Measurements from ENCODE around the gene LPO.

The LPO gene

DNA sequence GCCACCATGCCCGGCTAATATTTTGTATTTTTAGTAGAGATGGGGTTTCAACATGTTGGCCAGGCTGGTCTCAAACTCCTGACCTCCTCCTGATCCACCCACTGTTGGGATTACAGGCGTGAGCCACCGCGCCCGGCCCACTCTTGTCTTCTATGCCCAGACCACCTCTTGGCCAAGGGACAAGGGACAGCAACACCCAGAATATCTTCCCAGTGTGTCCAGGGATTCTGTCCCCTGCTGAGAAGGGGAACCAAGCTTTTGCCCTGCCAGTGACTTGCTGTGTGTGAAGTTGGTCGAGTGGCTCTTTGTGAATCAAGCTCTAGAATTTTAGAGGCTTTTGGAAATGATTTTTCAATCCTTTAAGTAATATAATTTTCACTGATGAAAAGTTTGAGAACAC lies 44.1 kb downstream of the LPO start:
- Histone ChIP-seq H3K9me3 (ENCODE audit: control insufficient read depth in 5 of 5, low read length in 5 of 5) (no peaks in the 10 kb centered on the region), H3K27me3 (ENCODE audit: control insufficient read depth in 5 of 5, insufficient read depth in 4 of 5, low read length in 5 of 5) (peaks cover 19 to 34% (median 22%) of the 10 kb centered on the region in 5 donors), H3K36me3 (ENCODE audit: control insufficient read depth in 5 of 5, insufficient read depth in 5 of 5, low read length in 5 of 5) (no peaks in the 10 kb centered on the region), H3K27ac (ENCODE audit: low read depth, low read length) (no peak overlapping the region), H3K4me3 (ENCODE audit: low read depth in 1 of 5, low read length in 5 of 5) (no peak overlapping the region), H3K4me1 (ENCODE audit: control insufficient read depth in 5 of 5, insufficient read depth in 5 of 5, low read length in 5 of 5) (peaks cover 0 to 13% (median 10%) of the 10 kb centered on the region in 5 donors), H3K9ac (ENCODE audit: low read length in 5 of 5) (no peak overlapping the region)

DNA sequence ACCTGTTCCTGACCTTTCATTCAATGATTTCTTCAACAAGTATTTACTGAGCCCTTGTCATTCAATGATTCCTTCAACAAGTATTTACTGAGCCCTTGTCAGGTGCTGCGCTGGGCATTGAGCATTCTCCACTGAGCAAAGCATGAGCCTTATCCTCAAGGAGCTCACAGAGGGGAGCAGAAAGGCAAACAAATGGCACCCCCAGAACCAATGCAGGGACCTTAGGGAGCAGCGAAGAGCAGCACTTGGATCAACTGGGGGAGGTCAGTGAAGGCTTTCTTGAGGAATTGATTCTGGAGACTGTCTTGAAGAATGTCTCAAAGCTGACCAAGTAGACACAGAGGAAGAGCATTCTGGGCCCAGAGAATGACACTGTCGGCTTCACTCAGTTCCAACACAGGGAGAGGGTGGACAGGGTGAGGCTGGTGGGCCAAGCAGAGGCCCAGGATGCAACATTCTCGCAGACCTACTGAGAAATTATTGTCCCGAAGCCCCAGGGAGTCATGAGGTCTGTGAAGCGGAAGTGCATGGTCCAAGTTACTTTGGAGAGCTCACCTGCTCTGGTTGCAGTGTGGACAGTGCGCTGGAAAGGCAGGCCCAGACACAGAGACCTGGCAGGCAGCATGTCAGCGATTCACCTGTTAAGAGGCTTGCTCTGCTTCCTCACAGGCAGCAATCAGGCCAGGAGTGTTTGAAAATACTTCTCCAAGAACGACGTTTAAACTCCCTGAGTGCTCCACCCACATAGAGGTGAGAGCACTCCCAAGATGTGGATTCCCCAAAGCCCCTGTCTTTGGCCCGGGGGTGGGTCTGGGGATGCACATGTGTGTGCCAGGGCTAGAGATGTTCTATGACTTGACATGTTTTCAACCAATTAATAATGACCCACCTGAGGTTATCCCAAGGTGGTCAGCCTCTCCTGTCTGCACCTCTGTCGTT lies 45.6 kb downstream of the LPO start:
- Histone ChIP-seq H3K9ac (ENCODE audit: low read length in 5 of 5) (no peak overlapping the region), H3K9me3 (ENCODE audit: control insufficient read depth in 5 of 5, low read length in 5 of 5) (no peaks in the 10 kb centered on the region), H3K4me1 (ENCODE audit: control insufficient read depth in 5 of 5, insufficient read depth in 5 of 5, low read length in 5 of 5) (peaks cover 0 to 8% (median 6%) of the 10 kb centered on the region in 5 donors), H3K36me3 (ENCODE audit: control insufficient read depth in 5 of 5, insufficient read depth in 5 of 5, low read length in 5 of 5) (no peaks in the 10 kb centered on the region), H3K27me3 (ENCODE audit: control insufficient read depth in 5 of 5, insufficient read depth in 4 of 5, low read length in 5 of 5) (peaks cover 15 to 24% (median 18%) of the 10 kb centered on the region in 5 donors), H3K4me3 (ENCODE audit: low read depth in 1 of 5, low read length in 5 of 5) (no peak overlapping the region), H3K27ac (ENCODE audit: low read depth, low read length) (no peak overlapping the region)

DNA sequence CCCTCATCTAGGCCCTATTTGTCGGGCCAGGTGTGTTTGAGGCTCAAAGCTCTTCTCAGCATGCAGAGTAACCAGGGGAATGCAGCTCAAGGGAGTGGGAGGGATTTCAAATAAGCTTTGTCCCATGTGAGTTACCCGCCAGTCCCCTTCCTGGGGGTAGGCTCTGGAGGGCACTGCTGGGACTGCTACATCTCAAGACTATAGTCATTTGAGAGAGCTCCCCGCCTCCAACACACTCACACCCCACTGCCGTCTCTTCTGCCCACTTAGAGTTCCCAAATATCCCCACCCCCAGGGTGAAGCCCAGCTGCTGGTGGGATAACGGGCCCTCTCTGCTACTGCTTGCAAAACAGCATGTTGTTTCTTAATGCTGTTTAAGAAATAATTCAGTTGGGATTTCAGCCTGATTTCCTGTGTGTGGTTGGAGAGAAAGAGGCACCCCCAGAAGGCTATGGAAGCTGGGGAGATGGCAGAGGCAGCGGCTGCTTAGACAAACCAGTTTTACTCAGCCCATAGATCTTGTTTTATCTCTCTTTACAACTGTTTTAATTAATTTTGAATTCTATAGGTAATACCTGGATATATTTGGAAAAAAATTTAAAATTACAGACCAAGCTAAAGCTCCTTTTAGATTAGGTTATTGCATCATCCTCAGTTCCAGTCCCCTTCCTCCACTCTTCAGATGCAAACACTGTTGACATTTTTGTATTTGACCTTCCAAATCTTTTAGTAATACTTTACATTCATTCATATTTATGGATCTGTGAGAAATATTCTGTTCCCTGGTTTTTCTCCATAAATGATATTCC lies 46.4 kb downstream of the LPO start:
- Histone ChIP-seq H3K36me3 (ENCODE audit: control insufficient read depth in 5 of 5, insufficient read depth in 5 of 5, low read length in 5 of 5) (no peaks in the 10 kb centered on the region), H3K4me3 (ENCODE audit: low read depth in 1 of 5, low read length in 5 of 5) (no peak overlapping the region), H3K27ac (ENCODE audit: low read depth, low read length) (no peak overlapping the region), H3K9me3 (ENCODE audit: control insufficient read depth in 5 of 5, low read length in 5 of 5) (no peaks in the 10 kb centered on the region), H3K9ac (ENCODE audit: low read length in 5 of 5) (no peak overlapping the region), H3K4me1 (ENCODE audit: control insufficient read depth in 5 of 5, insufficient read depth in 5 of 5, low read length in 5 of 5) (no peaks in the 10 kb centered on the region), H3K27me3 (ENCODE audit: control insufficient read depth in 5 of 5, insufficient read depth in 4 of 5, low read length in 5 of 5) (peaks cover 9 to 16% (median 14%) of the 10 kb centered on the region in 5 donors)

DNA sequence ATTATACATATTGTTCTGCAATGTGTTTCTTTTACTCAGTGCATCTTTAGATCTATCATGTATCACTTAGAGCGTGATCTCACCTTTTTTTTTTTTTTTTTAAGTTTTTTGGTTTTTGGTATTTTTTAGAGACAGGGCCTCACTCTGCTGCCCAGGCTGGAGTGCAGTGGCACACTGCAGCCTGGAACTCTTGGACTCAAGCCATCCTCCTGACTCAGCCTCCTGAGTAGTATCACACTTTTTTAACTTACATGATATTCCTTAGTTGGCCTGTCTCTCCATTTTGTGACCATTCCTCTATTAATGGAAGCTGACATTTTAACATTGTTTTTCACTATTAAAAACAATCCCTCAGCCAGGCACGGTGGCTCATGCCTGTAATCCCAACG lies 47.0 kb downstream of the LPO start:
- H3K9me3 ChIP-seq (ENCODE audit: control insufficient read depth in 5 of 5, low read length in 5 of 5): no peaks in the 10 kb centered on the region
- H3K4me3 ChIP-seq (ENCODE audit: low read depth in 1 of 5, low read length in 5 of 5): no peak overlapping the region
- H3K27ac ChIP-seq (ENCODE audit: low read depth, low read length): no peak overlapping the region
- no peaks in the 10 kb centered on the region for H3K4me1 ChIP-seq (ENCODE audit: control insufficient read depth in 5 of 5, insufficient read depth in 5 of 5, low read length in 5 of 5)
- H3K36me3 ChIP-seq (ENCODE audit: control insufficient read depth in 5 of 5, insufficient read depth in 5 of 5, low read length in 5 of 5): no peaks in the 10 kb centered on the region
- peaks cover 4 to 12% (median 8%) of the 10 kb centered on the region in 5 donors for H3K27me3 ChIP-seq (ENCODE audit: control insufficient read depth in 5 of 5, insufficient read depth in 4 of 5, low read length in 5 of 5)
- H3K9ac ChIP-seq (ENCODE audit: low read length in 5 of 5): no peak overlapping the region

GRCh38 chr17:58289869-58290268 lies 51.5 kb downstream of the LPO start:
- no peaks in the 10 kb centered on the region for H3K36me3 ChIP-seq (ENCODE audit: control insufficient read depth in 5 of 5, insufficient read depth in 5 of 5, low read length in 5 of 5)
- H3K4me1 ChIP-seq (ENCODE audit: control insufficient read depth in 5 of 5, insufficient read depth in 5 of 5, low read length in 5 of 5): no peaks in the 10 kb centered on the region
- peaks cover 0 to 9% (median 0%) of the 10 kb centered on the region in 5 donors for H3K27me3 ChIP-seq (ENCODE audit: control insufficient read depth in 5 of 5, insufficient read depth in 4 of 5, low read length in 5 of 5)
- H3K4me3 ChIP-seq (ENCODE audit: low read depth in 1 of 5, low read length in 5 of 5): no peak overlapping the region
- H3K27ac ChIP-seq (ENCODE audit: low read depth, low read length): no peak overlapping the region
- no peaks in the 10 kb centered on the region for H3K9me3 ChIP-seq (ENCODE audit: control insufficient read depth in 5 of 5, low read length in 5 of 5)
- no peak overlapping the region for H3K9ac ChIP-seq (ENCODE audit: low read length in 5 of 5)

- no peaks in the 10 kb centered on the region for H3K36me3 ChIP-seq (ENCODE audit: control insufficient read depth in 5 of 5, insufficient read depth in 5 of 5, low read length in 5 of 5)
- no peaks in the 10 kb centered on the region for H3K4me1 ChIP-seq (ENCODE audit: control insufficient read depth in 5 of 5, insufficient read depth in 5 of 5, low read length in 5 of 5)
- no peak overlapping the region for H3K4me3 ChIP-seq (ENCODE audit: low read depth in 1 of 5, low read length in 5 of 5)
- no peaks in the 10 kb centered on the region for H3K9me3 ChIP-seq (ENCODE audit: control insufficient read depth in 5 of 5, low read length in 5 of 5)
- H3K9ac ChIP-seq (ENCODE audit: low read length in 5 of 5): no peak overlapping the region
- H3K27me3 ChIP-seq (ENCODE audit: control insufficient read depth in 5 of 5, insufficient read depth in 4 of 5, low read length in 5 of 5): peaks cover 0 to 9% (median 0%) of the 10 kb centered on the region in 5 donors
- no peak overlapping the region for H3K27ac ChIP-seq (ENCODE audit: low read depth, low read length)
These were observed 52.9 kb downstream of the LPO start for GRCh38 chr17:58291246-58291645.

DNA sequence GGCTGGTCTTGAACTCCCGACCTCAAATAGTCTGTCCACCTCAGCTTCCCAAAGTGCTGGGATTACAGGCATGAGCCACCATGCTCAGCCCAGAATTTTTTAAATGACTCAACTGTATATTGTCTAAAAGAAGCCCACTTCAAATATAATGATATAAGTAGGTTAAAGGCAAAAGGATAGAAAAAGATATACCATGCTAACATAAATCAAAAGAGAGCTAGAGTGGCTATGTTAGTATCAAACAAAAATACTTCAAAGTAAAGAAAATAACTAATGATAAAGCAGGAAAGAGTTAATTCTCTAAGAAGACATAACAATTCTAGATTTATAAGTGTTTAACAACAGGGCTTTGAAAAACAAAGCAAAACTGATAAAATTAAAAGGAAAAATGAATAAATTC lies 55.6 kb downstream of the LPO start:
- H3K36me3 ChIP-seq (ENCODE audit: control insufficient read depth in 5 of 5, insufficient read depth in 5 of 5, low read length in 5 of 5): no peaks in the 10 kb centered on the region
- no peak overlapping the region for H3K9ac ChIP-seq (ENCODE audit: low read length in 5 of 5)
- no peak overlapping the region for H3K4me3 ChIP-seq (ENCODE audit: low read depth in 1 of 5, low read length in 5 of 5)
- peaks cover 0 to 6% (median 0%) of the 10 kb centered on the region in 5 donors for H3K27me3 ChIP-seq (ENCODE audit: control insufficient read depth in 5 of 5, insufficient read depth in 4 of 5, low read length in 5 of 5)
- H3K4me1 ChIP-seq (ENCODE audit: control insufficient read depth in 5 of 5, insufficient read depth in 5 of 5, low read length in 5 of 5): no peaks in the 10 kb centered on the region
- no peaks in the 10 kb centered on the region for H3K9me3 ChIP-seq (ENCODE audit: control insufficient read depth in 5 of 5, low read length in 5 of 5)
- H3K27ac ChIP-seq (ENCODE audit: low read depth, low read length): no peak overlapping the region

- Histone ChIP-seq H3K4me1 (ENCODE audit: control insufficient read depth in 5 of 5, insufficient read depth in 5 of 5, low read length in 5 of 5) (no peaks in the 10 kb centered on the region), H3K36me3 (ENCODE audit: control insufficient read depth in 5 of 5, insufficient read depth in 5 of 5, low read length in 5 of 5) (no peaks in the 10 kb centered on the region), H3K27ac (ENCODE audit: low read depth, low read length) (no peak overlapping the region), H3K27me3 (ENCODE audit: control insufficient read depth in 5 of 5, insufficient read depth in 4 of 5, low read length in 5 of 5) (peaks cover 0 to 17% (median 8%) of the 10 kb centered on the region in 5 donors), H3K9ac (ENCODE audit: low read length in 5 of 5) (no peak overlapping the region), H3K9me3 (ENCODE audit: control insufficient read depth in 5 of 5, low read length in 5 of 5) (no peaks in the 10 kb centered on the region), H3K4me3 (ENCODE audit: low read depth in 1 of 5, low read length in 5 of 5) (no peak overlapping the region)
These were observed 62.0 kb downstream of the LPO start for GRCh38 chr17:58300336-58300735.

- H3K9ac ChIP-seq (ENCODE audit: low read length in 5 of 5): no peak overlapping the region
- no peaks in the 10 kb centered on the region for H3K9me3 ChIP-seq (ENCODE audit: control insufficient read depth in 5 of 5, low read length in 5 of 5)
- no peaks in the 10 kb centered on the region for H3K4me1 ChIP-seq (ENCODE audit: control insufficient read depth in 5 of 5, insufficient read depth in 5 of 5, low read length in 5 of 5)
- H3K27ac ChIP-seq (ENCODE audit: low read depth, low read length): no peak overlapping the region
- H3K4me3 ChIP-seq (ENCODE audit: low read depth in 1 of 5, low read length in 5 of 5): no peak overlapping the region
- H3K36me3 ChIP-seq (ENCODE audit: control insufficient read depth in 5 of 5, insufficient read depth in 5 of 5, low read length in 5 of 5): no peaks in the 10 kb centered on the region
- H3K27me3 ChIP-seq (ENCODE audit: control insufficient read depth in 5 of 5, insufficient read depth in 4 of 5, low read length in 5 of 5): peaks cover 0 to 18% (median 8%) of the 10 kb centered on the region in 5 donors
These were observed 63.2 kb downstream of the LPO start for GRCh38 chr17:58301504-58302150.
